ENCODE data around the gene ATP2C1.

- no peak for TF ChIP-seq POLR2A (IDR thresholded peaks at IDR 0.05)
- no peak for TF ChIP-seq CTCF (IDR thresholded peaks at IDR 0.05)
These were observed 21.8 kb downstream of the ATP2C1 start for GRCh38 chr3:130915567-130916292.
